ENCODE results near the gene MKNK2. TPM values are rescaled to one million over a fixed set of nuclear protein-coding genes. Genes with fewer than 3 reads are reported as not detected.
A peak's percentile ranks its signal among the peaks of the same experiment; 100 is the strongest.

The MKNK2 gene
- total RNA-seq, 1 experiment from 2014 or later: 271 TPM

GRCh38 chr19:2043961-2044708, 6.9 kb downstream of the MKNK2 start:
- ChIA-PET CTCF (interaction anchor here (0.7 kb wide), 1 partner anchor 16 kb away, joined by 3 read pairs; no protein-coding TSS in a partner anchor), POLR2A (interaction anchor here (1.5 kb wide), 1 partner anchor 12 kb away, joined by 6 read pairs; no protein-coding TSS in a partner anchor), RAD21 (ENCODE audit: low non-redundant PET in 1 of 2, low total read pairs in 2 of 2, uncharacterized antibody in 2 of 2, unreplicated experiment in 2 of 2) (no interaction called here)
- BruUV-seq (replicated peaks): no TSS peak
- Histone ChIP-seq H3K9me2 (ENCODE audit: insufficient read depth) (no peaks in the 10 kb centered on the region), H3K27ac (ENCODE audit: low read depth, low read length) (peak overlapping the region; percentile 32; the same call in 1 of the 2 replicates), H3K79me2 (ENCODE audit: insufficient read depth, low read length) (peaks cover 45% of the 10 kb centered on the region; the same call in 1 of the 2 replicates), H2AFZ (ENCODE audit: low read depth, low read length, poor library complexity, severe bottlenecking) (no peak overlapping the region), H3K9me3 (ENCODE audit: control insufficient read depth in 1 of 2, insufficient read depth in 1 of 2, low read depth in 1 of 2, low read length in 2 of 2) (no peaks in the 10 kb centered on the region), H3K36me3 (ENCODE audit: control insufficient read depth in 1 of 2, insufficient read depth in 2 of 2, low read length in 2 of 2) (peaks cover 16 to 39% of the 10 kb centered on the region in 2 experiments; a peak in 3 of 4 replicates), H3K4me3 (replicated peaks in 1 of 2; ENCODE audit: low read depth in 1 of 2, low read length in 2 of 2) (no peak overlapping the region), H3K4me1 (ENCODE audit: control insufficient read depth in 1 of 2, insufficient read depth in 2 of 2, low read length in 2 of 2) (peaks cover 45 to 76% of the 10 kb centered on the region in 2 experiments), H3K9ac (ENCODE audit: low read length) (no peak overlapping the region), H3K4me2 (ENCODE audit: low read length) (no peak overlapping the region), H3K27me3 (ENCODE audit: insufficient read depth, low read length) (no peaks in the 10 kb centered on the region), H4K20me1 (ENCODE audit: insufficient read depth) (peaks cover 5% of the 10 kb centered on the region; the same call in 1 of the 2 replicates)
- ATAC-seq (no peak), DNase-seq (ENCODE audit: low read depth, low spot score) (no peak)
- TF ChIP-seq EZH2phosphoT487 (IDR thresholded peaks at IDR 0.05; ENCODE audit: borderline replicate concordance): no peak
- TF ChIP-seq FOSL1 (IDR thresholded peaks at IDR 0.05; ENCODE audit: low read depth): no peak
- no peak for TF ChIP-seq YY1 (IDR thresholded peaks at IDR 0.05; ENCODE audit: extremely low read depth, insufficient replicate concordance, low read depth, low read length)
- no peak for TF ChIP-seq RAD21 (IDR thresholded peaks at IDR 0.05; ENCODE audit: low read depth)
- TF ChIP-seq SRF (IDR thresholded peaks at IDR 0.05; ENCODE audit: low read depth): no peak
- TF ChIP-seq, protein P1, sequence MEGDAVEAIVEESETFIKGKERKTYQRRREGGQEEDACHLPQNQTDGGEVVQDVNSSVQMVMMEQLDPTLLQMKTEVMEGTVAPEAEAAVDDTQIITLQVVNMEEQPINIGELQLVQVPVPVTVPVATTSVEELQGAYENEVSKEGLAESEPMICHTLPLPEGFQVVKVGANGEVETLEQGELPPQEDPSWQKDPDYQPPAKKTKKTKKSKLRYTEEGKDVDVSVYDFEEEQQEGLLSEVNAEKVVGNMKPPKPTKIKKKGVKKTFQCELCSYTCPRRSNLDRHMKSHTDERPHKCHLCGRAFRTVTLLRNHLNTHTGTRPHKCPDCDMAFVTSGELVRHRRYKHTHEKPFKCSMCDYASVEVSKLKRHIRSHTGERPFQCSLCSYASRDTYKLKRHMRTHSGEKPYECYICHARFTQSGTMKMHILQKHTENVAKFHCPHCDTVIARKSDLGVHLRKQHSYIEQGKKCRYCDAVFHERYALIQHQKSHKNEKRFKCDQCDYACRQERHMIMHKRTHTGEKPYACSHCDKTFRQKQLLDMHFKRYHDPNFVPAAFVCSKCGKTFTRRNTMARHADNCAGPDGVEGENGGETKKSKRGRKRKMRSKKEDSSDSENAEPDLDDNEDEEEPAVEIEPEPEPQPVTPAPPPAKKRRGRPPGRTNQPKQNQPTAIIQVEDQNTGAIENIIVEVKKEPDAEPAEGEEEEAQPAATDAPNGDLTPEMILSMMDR (IDR thresholded peaks at IDR 0.05 in 2 of 3, conservative IDR thresholded peaks at IDR 0.05 in 1 of 3; ENCODE audit: borderline replicate concordance in 1 of 3, insufficient read depth in 1 of 3, low read depth in 2 of 3, low read length in 2 of 3): no peak
- no peak for TF ChIP-seq SP1 (IDR thresholded peaks at IDR 0.05; ENCODE audit: low read depth)
- no peak for TF ChIP-seq CEBPB (IDR thresholded peaks at IDR 0.05; ENCODE audit: low read depth)
- no peak for TF ChIP-seq ELF1 (IDR thresholded peaks at IDR 0.05; ENCODE audit: borderline replicate concordance, low read depth)
- TF ChIP-seq ZFX (IDR thresholded peaks at IDR 0.05): no peak
- TF ChIP-seq ZNF274 (IDR thresholded peaks at IDR 0.05; ENCODE audit: low read depth, low read length): no peak
- TF ChIP-seq JUND (IDR thresholded peaks at IDR 0.05): no peak
- intact Hi-C loops (cut with micrococcal nuclease): no loop called here
